ENCODE results near the gene FOXD3. TPM values are rescaled to one million over a fixed set of nuclear protein-coding genes. Genes with fewer than 3 reads are reported as not detected.

Gene FOXD3
- total RNA-seq, 2 donors from 2014 or later, result not detected

- peak; percentile 83 to 84 for ATAC-seq
- Mint-ChIP-seq H3K27ac (no peak overlapping the region), H3K4me1 (ENCODE audit: low read depth in 2 of 2) (peaks cover 18 to 27% of the 10 kb centered on the region in 2 donors), H3K27me3 (peaks cover 49 to 81% of the 10 kb centered on the region in 2 donors), H3K4me3 (peak overlapping the region; percentile 55), H3K36me3 (peaks cover 20% of the 10 kb centered on the region), H3K9me3 (peaks cover 9% of the 10 kb centered on the region)
- DNase-seq (ENCODE audit: low spot score), result peak; percentile 67
These were observed 5.2 kb upstream of the FOXD3 start for GRCh38 chr1:63316984-63317816.

GRCh38 chr1:63317817-63318152, 4.6 kb upstream of the FOXD3 start:
- ATAC-seq, result no peak
- Mint-ChIP-seq H3K27ac (no peak overlapping the region), H3K36me3 (peaks cover 20% of the 10 kb centered on the region), H3K27me3 (peaks cover 46 to 76% of the 10 kb centered on the region in 2 donors), H3K9me3 (peaks cover 9% of the 10 kb centered on the region), H3K4me3 (peak overlapping the region; percentile 55), H3K4me1 (ENCODE audit: low read depth in 2 of 2) (peaks cover 18 to 27% of the 10 kb centered on the region in 2 donors)
- no peak for DNase-seq (ENCODE audit: low spot score)

- peaks cover 46 to 73% of the 10 kb centered on the region in 2 donors for H3K27me3 Mint-ChIP-seq
- peak overlapping the region in 1 of 2 donors; percentile 32 for H3K27ac Mint-ChIP-seq
- no peak for DNase-seq (ENCODE audit: low spot score)
- no peak for ATAC-seq
- H3K9me3 Mint-ChIP-seq, result peaks cover 9% of the 10 kb centered on the region
- H3K36me3 Mint-ChIP-seq, result peaks cover 20% of the 10 kb centered on the region
- peaks cover 18 to 27% of the 10 kb centered on the region in 2 donors for H3K4me1 Mint-ChIP-seq (ENCODE audit: low read depth in 2 of 2)
- peak overlapping the region; percentile 55 for H3K4me3 Mint-ChIP-seq
These were observed 4.0 kb upstream of the FOXD3 start for GRCh38 chr1:63318201-63318979.

GRCh38 chr1:63319046-63320021, 3.0 kb upstream of the FOXD3 start:
- peaks cover 18 to 27% of the 10 kb centered on the region in 2 donors for H3K4me1 Mint-ChIP-seq (ENCODE audit: low read depth in 2 of 2)
- H3K36me3 Mint-ChIP-seq, result peaks cover 20% of the 10 kb centered on the region
- H3K4me3 Mint-ChIP-seq, result peak overlapping the region; percentile 49
- H3K27me3 Mint-ChIP-seq, result peaks cover 40 to 63% of the 10 kb centered on the region in 2 donors
- DNase-seq (ENCODE audit: low spot score) (no peak), ATAC-seq (no peak)
- peaks cover 9% of the 10 kb centered on the region for H3K9me3 Mint-ChIP-seq
- peak overlapping the region in 1 of 2 donors; percentile 32 for H3K27ac Mint-ChIP-seq

GRCh38 chr1:63320022-63320721, 2.2 kb upstream of the FOXD3 start:
- peaks cover 18 to 30% of the 10 kb centered on the region in 2 donors for H3K4me1 Mint-ChIP-seq (ENCODE audit: low read depth in 2 of 2)
- H3K27me3 Mint-ChIP-seq, result peaks cover 39 to 56% of the 10 kb centered on the region in 2 donors
- peaks cover 9% of the 10 kb centered on the region for H3K9me3 Mint-ChIP-seq
- H3K36me3 Mint-ChIP-seq, result peaks cover 20% of the 10 kb centered on the region
- peak overlapping the region; percentile 49 for H3K4me3 Mint-ChIP-seq
- H3K27ac Mint-ChIP-seq, result peak overlapping the region in 1 of 2 donors; percentile 32
- DNase-seq (ENCODE audit: low spot score) (no peak), ATAC-seq (no peak)

- H3K9me3 Mint-ChIP-seq, result peaks cover 9% of the 10 kb centered on the region
- DNase-seq (ENCODE audit: low spot score) (no peak), ATAC-seq (no peak)
- peaks cover 22% of the 10 kb centered on the region for H3K36me3 Mint-ChIP-seq
- H3K4me1 Mint-ChIP-seq (ENCODE audit: low read depth in 2 of 2), result peaks cover 18 to 29% of the 10 kb centered on the region in 2 donors
- peaks cover 36 to 53% of the 10 kb centered on the region in 2 donors for H3K27me3 Mint-ChIP-seq
- H3K27ac Mint-ChIP-seq, result peak overlapping the region; percentile 63 to 73
- H3K4me3 Mint-ChIP-seq, result peak overlapping the region; percentile 77
These were observed 1.1 kb upstream of the FOXD3 start for GRCh38 chr1:63321066-63321784.

GRCh38 chr1:63321785-63322113, 618 bp upstream of the FOXD3 start:
- DNase-seq (ENCODE audit: low spot score) (no peak), ATAC-seq (no peak)
- Mint-ChIP-seq H3K36me3 (peaks cover 25% of the 10 kb centered on the region), H3K4me3 (peak overlapping the region; percentile 77), H3K4me1 (ENCODE audit: low read depth in 2 of 2) (peaks cover 18 to 29% of the 10 kb centered on the region in 2 donors), H3K27me3 (peaks cover 35 to 56% of the 10 kb centered on the region in 2 donors), H3K9me3 (peaks cover 9% of the 10 kb centered on the region), H3K27ac (peak overlapping the region; percentile 63 to 73)

GRCh38 chr1:63322944-63323864, 837 bp downstream of the FOXD3 start:
- Mint-ChIP-seq H3K4me3 (peak overlapping the region; percentile 80), H3K9me3 (peaks cover 12% of the 10 kb centered on the region), H3K27me3 (peaks cover 44 to 64% of the 10 kb centered on the region in 2 donors), H3K4me1 (ENCODE audit: low read depth in 2 of 2) (peaks cover 25 to 34% of the 10 kb centered on the region in 2 donors), H3K36me3 (peaks cover 21% of the 10 kb centered on the region), H3K27ac (no peak overlapping the region)
- ATAC-seq (peak; percentile 51 to 66), DNase-seq (ENCODE audit: low spot score) (no peak)

- H3K4me3 Mint-ChIP-seq, result peak overlapping the region; percentile 80
- ATAC-seq (no peak), DNase-seq (ENCODE audit: low spot score) (no peak)
- peaks cover 26 to 28% of the 10 kb centered on the region in 2 donors for H3K4me1 Mint-ChIP-seq (ENCODE audit: low read depth in 2 of 2)
- H3K27ac Mint-ChIP-seq, result no peak overlapping the region
- peaks cover 10% of the 10 kb centered on the region for H3K9me3 Mint-ChIP-seq
- H3K27me3 Mint-ChIP-seq, result peaks cover 42 to 63% of the 10 kb centered on the region in 2 donors
- peaks cover 18% of the 10 kb centered on the region for H3K36me3 Mint-ChIP-seq
These were observed 1.8 kb downstream of the FOXD3 start for GRCh38 chr1:63323865-63324778.

- Mint-ChIP-seq H3K36me3 (peaks cover 14% of the 10 kb centered on the region), H3K27me3 (peaks cover 43 to 63% of the 10 kb centered on the region in 2 donors), H3K27ac (no peak overlapping the region), H3K4me1 (ENCODE audit: low read depth in 2 of 2) (peaks cover 25 to 29% of the 10 kb centered on the region in 2 donors), H3K4me3 (peak overlapping the region; percentile 58), H3K9me3 (peaks cover 6% of the 10 kb centered on the region)
- ATAC-seq (no peak), DNase-seq (ENCODE audit: low spot score) (no peak)
These were observed 2.4 kb downstream of the FOXD3 start for GRCh38 chr1:63324779-63325119.
